ENCODE measurements around the gene ITGAD. TPM values are rescaled to one million over a fixed set of nuclear protein-coding genes. Genes with fewer than 3 reads are reported as not detected.

The ITGAD gene
- total and polyA plus RNA-seq, 2 experiments from 2014 or later: not detected

- TF ChIP-seq CTCF (conservative IDR thresholded peaks at IDR 0.05; ENCODE audit: low read depth in 2 of 2): no peak
Measured at GRCh38 chr16:31420037-31420436, 26.9 kb downstream of the ITGAD start (continued).

GRCh38 chr16:31421587-31421986, 28.5 kb downstream of the ITGAD start:
- no peaks in the 10 kb centered on the region for H3K36me3 ChIP-seq (ENCODE audit: insufficient read depth)
- DNase-seq (ENCODE audit: low spot score): no peak
- no peak overlapping the region for H3K27ac ChIP-seq (ENCODE audit: low read depth)
- Mint-ChIP-seq H3K4me1 (no peaks in the 10 kb centered on the region; the same call in 2 of the 3 replicates), H3K4me3 (no peak overlapping the region), H3K27me3 (ENCODE audit: insufficient read depth, low read depth, poor library complexity) (peaks cover 19% of the 10 kb centered on the region), H3K9me3 (peaks cover 12% of the 10 kb centered on the region), H3K27ac (no peak overlapping the region), H3K36me3 (ENCODE audit: low read depth) (peaks cover 4% of the 10 kb centered on the region; the same call in 1 of the 3 replicates)
- no peak for TF ChIP-seq ZNF114 (CRISPR knock-in tag; IDR thresholded peaks at IDR 0.05)
- TF ChIP-seq, protein P1, sequence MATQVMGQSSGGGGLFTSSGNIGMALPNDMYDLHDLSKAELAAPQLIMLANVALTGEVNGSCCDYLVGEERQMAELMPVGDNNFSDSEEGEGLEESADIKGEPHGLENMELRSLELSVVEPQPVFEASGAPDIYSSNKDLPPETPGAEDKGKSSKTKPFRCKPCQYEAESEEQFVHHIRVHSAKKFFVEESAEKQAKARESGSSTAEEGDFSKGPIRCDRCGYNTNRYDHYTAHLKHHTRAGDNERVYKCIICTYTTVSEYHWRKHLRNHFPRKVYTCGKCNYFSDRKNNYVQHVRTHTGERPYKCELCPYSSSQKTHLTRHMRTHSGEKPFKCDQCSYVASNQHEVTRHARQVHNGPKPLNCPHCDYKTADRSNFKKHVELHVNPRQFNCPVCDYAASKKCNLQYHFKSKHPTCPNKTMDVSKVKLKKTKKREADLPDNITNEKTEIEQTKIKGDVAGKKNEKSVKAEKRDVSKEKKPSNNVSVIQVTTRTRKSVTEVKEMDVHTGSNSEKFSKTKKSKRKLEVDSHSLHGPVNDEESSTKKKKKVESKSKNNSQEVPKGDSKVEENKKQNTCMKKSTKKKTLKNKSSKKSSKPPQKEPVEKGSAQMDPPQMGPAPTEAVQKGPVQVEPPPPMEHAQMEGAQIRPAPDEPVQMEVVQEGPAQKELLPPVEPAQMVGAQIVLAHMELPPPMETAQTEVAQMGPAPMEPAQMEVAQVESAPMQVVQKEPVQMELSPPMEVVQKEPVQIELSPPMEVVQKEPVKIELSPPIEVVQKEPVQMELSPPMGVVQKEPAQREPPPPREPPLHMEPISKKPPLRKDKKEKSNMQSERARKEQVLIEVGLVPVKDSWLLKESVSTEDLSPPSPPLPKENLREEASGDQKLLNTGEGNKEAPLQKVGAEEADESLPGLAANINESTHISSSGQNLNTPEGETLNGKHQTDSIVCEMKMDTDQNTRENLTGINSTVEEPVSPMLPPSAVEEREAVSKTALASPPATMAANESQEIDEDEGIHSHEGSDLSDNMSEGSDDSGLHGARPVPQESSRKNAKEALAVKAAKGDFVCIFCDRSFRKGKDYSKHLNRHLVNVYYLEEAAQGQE (IDR thresholded peaks at IDR 0.05; ENCODE audit: unreplicated experiment): no peak
- no peak for TF ChIP-seq NANOG (IDR thresholded peaks at IDR 0.05; ENCODE audit: borderline replicate concordance)
- TF ChIP-seq ZNF462 (CRISPR knock-in tag; IDR thresholded peaks at IDR 0.05): no peak
- TF ChIP-seq JUNB (IDR thresholded peaks at IDR 0.05; ENCODE audit: unreplicated experiment): no peak
- no peak for TF ChIP-seq ZNF331 (CRISPR knock-in tag; IDR thresholded peaks at IDR 0.05; ENCODE audit: low read depth)
- no peak for TF ChIP-seq EZH2phosphoT487 (IDR thresholded peaks at IDR 0.05; ENCODE audit: unreplicated experiment)
- TF ChIP-seq STAT1 (IDR thresholded peaks at IDR 0.05; ENCODE audit: unreplicated experiment): no peak
- TF ChIP-seq, protein P2, sequence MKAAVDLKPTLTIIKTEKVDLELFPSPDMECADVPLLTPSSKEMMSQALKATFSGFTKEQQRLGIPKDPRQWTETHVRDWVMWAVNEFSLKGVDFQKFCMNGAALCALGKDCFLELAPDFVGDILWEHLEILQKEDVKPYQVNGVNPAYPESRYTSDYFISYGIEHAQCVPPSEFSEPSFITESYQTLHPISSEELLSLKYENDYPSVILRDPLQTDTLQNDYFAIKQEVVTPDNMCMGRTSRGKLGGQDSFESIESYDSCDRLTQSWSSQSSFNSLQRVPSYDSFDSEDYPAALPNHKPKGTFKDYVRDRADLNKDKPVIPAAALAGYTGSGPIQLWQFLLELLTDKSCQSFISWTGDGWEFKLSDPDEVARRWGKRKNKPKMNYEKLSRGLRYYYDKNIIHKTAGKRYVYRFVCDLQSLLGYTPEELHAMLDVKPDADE (IDR thresholded peaks at IDR 0.05): no peak
- H3K9me2 ChIP-seq (ENCODE audit: insufficient read depth): no peaks in the 10 kb centered on the region
- H4K20me1 ChIP-seq (replicated peaks; ENCODE audit: insufficient read depth): no peaks in the 10 kb centered on the region
- H3K4me1 ChIP-seq (ENCODE audit: insufficient read depth): no peaks in the 10 kb centered on the region
- no peak overlapping the region for H2AFZ ChIP-seq
- no peak overlapping the region for H3K4me3 ChIP-seq
- ATAC-seq: no peak
- no peak overlapping the region for H3K4me2 ChIP-seq
- peaks cover 13% of the 10 kb centered on the region for H3K27me3 ChIP-seq (ENCODE audit: insufficient read depth)
- no peaks in the 10 kb centered on the region for H3K79me2 ChIP-seq (replicated peaks; ENCODE audit: insufficient read depth)
- no peaks in the 10 kb centered on the region for H3F3A ChIP-seq (replicated peaks; ENCODE audit: low read depth)

Measured in GM23338 (cell line).